Effector memory CD4-positive, alpha-beta T cell (primary cell): Measurements from ENCODE around the gene ZFHX2.
"Not testable (repeated sequence)": the region's sequence is repeated elsewhere in the genome, so short reads cannot be mapped to it uniquely, and the experiment has no call there.

Experiments used
- DNase-seq, 3 donors: peaks; one replicate each; pipeline ENCODE4 v3.0.0-alpha.2; 2020
- H3K27ac ChIP-seq: 2 replicates; pipeline ENCODE4 v1.7.0; 2013; ENCODE audit warnings: mild to moderate bottlenecking, low read length, moderate library complexity; ENCODE audit not compliant: insufficient read depth, poor library complexity, severe bottlenecking
- H3K27me3 ChIP-seq: replicated peaks from 2 replicates; pipeline ENCODE4 v1.7.0; 2013; ENCODE audit warnings: mild to moderate bottlenecking, low read length; ENCODE audit not compliant: insufficient read depth, control insufficient read depth, poor library complexity, severe bottlenecking
- H3K36me3 ChIP-seq: 2 replicates; pipeline ENCODE4 v1.7.0; 2013; ENCODE audit warnings: mild to moderate bottlenecking, low read length, moderate library complexity; ENCODE audit not compliant: control insufficient read depth, insufficient read depth
- H3K4me1 ChIP-seq: 2 replicates; pipeline ENCODE4 v1.7.0; 2013; ENCODE audit warnings: low read length, mild to moderate bottlenecking; ENCODE audit not compliant: control insufficient read depth, insufficient read depth, poor library complexity, severe bottlenecking
- H3K4me3 ChIP-seq: 2 replicates; pipeline ENCODE4 v1.7.0; 2013; ENCODE audit warnings: low read length, low read depth, mild to moderate bottlenecking; ENCODE audit not compliant: insufficient read depth, poor library complexity, severe bottlenecking
- H3K9me3 ChIP-seq: 2 replicates; pipeline ENCODE4 v1.7.0; 2013; ENCODE audit warnings: mild to moderate bottlenecking, low read length, moderate library complexity; ENCODE audit not compliant: control insufficient read depth

ZFHX2 gene

DNA sequence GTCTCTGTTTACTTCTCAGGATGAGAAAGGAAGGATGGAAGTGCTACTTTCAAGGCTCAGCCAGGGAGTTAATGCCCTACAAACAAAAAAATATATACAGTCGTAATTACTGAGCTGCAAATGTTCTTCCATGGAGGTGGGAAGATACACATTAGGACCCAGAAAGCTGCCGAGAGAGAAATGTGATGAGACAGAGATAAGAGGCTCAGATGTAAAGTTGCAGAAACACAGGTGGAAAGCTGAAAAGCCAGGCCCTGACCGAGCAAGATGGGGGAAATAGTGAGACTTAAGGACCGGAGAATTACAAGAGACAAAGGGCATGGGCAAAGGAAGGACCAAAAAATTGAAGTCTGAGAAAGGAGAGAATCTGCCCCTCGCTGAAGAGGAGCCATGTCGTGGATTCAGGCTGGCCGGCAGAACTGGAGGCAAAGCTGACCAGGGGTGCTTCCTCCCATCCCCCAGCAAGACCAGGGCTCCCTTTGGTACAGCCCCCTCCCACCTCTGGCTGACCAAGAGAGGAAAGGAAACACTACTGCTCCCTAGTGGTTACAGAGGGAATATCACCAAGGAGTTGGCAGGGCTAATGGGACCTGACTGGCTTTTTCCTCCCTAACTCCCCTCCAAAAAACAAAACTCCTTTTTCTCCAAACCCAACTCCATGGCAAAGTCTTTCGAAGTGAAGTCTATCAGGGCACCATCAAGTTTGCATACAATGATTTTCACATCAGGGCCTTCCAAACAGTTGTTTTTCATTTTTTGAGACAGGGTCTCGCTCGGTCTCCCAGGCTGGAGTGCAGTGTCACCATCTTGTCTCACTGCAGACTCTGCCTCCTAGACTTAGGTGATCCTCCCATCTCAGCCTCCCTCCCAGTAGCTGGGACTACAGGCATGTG, 12.1 kb downstream of the ZFHX2 start:
- no peaks in the 10 kb centered on the region for H3K9me3 ChIP-seq
- no peaks in the 10 kb centered on the region for H3K36me3 ChIP-seq
- no peak for DNase-seq
- H3K27ac ChIP-seq = no peak overlapping the region
- H3K27me3 ChIP-seq = no peaks in the 10 kb centered on the region
- H3K4me3 ChIP-seq = no peak overlapping the region
- no peaks in the 10 kb centered on the region for H3K4me1 ChIP-seq

DNA sequence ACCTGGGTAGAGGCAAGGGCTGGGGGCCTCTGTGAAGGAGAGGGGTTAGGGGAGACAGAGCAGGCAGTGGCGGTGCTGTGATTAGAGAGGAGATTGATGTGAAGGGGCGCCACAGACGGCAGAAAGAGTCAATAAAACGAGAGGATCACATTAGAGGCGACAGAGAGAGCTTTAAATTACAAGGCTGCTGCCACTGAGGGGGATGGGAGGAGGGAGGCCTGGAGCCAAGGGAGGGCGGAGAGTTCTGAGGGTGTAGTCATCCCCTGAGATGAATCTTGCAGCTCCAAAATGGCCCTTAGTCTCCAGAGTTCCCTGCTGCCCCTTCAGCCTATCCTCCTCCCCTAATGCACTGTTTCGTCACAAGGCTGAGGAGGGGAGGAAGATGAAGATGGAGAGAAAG, 12.8 kb downstream of the ZFHX2 start:
- no peak overlapping the region for H3K27ac ChIP-seq
- no peak for DNase-seq
- H3K9me3 ChIP-seq = no peaks in the 10 kb centered on the region
- H3K36me3 ChIP-seq = no peaks in the 10 kb centered on the region
- no peaks in the 10 kb centered on the region for H3K4me1 ChIP-seq
- H3K4me3 ChIP-seq = no peak overlapping the region
- no peaks in the 10 kb centered on the region for H3K27me3 ChIP-seq

- H3K4me3 ChIP-seq = no peak overlapping the region
- no peak for DNase-seq
- H3K27me3 ChIP-seq = no peaks in the 10 kb centered on the region
- H3K4me1 ChIP-seq = no peaks in the 10 kb centered on the region
- H3K9me3 ChIP-seq = no peaks in the 10 kb centered on the region
- H3K36me3 ChIP-seq = no peaks in the 10 kb centered on the region
- no peak overlapping the region for H3K27ac ChIP-seq
Observed at GRCh38 chr14:23538050-23538718, 13.4 kb downstream of the ZFHX2 start.

DNA sequence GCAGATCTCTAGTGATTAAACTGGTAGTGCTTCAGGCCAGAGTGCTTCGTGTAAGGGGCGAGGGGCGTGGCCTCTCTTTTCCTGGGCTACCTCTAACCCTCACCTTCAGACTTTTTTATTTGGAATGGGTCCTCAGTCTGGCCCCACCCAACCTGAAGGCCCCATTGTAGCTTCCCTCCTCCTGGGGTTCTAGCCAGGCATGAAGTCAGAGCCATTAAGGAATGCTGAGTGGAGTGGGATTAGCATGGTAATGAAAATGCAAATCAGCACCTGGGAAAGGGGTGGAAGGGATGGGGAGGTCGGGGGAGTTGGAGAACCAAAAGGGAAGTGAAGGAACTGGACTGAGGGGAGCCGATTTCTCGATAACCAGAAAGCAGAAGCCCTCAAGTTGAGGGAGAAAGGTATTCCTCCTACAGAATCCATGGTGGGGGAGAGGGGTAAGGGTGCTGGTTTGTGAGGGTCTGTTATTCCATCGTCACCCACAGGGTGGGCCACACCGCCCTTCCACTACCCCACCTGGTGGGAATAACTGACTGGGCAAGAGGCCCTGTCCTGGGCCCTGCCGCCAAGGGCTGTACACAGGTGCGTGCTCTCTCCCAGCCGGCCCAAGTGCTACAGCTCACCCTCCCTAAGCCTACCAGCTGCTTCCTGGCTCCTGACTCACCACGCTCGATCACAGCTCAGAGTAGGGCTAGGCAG, 14.1 kb downstream of the ZFHX2 start:
- H3K4me3 ChIP-seq = no peak overlapping the region
- H3K27ac ChIP-seq = no peak overlapping the region
- no peaks in the 10 kb centered on the region for H3K36me3 ChIP-seq
- H3K4me1 ChIP-seq = no peaks in the 10 kb centered on the region
- DNase-seq = no peak
- no peaks in the 10 kb centered on the region for H3K27me3 ChIP-seq
- no peaks in the 10 kb centered on the region for H3K9me3 ChIP-seq

GRCh38 chr14:23536906-23537305, 14.7 kb downstream of the ZFHX2 start:
- not testable (repeated sequence) for DNase-seq, H3K4me3 ChIP-seq, H3K36me3 ChIP-seq, H3K4me1 ChIP-seq, H3K9me3 ChIP-seq, H3K27ac ChIP-seq, H3K27me3 ChIP-seq

GRCh38 chr14:23536494-23536893, 15.1 kb downstream of the ZFHX2 start:
- H3K4me3 ChIP-seq = no peak overlapping the region
- no peak overlapping the region for H3K27ac ChIP-seq
- no peaks in the 10 kb centered on the region for H3K9me3 ChIP-seq
- H3K36me3 ChIP-seq = no peaks in the 10 kb centered on the region
- DNase-seq = no peak
- no peaks in the 10 kb centered on the region for H3K4me1 ChIP-seq
- H3K27me3 ChIP-seq = no peaks in the 10 kb centered on the region

- Histone ChIP-seq H3K4me3 (no peak overlapping the region), H3K27me3 (no peaks in the 10 kb centered on the region), H3K36me3 (no peaks in the 10 kb centered on the region), H3K9me3 (no peaks in the 10 kb centered on the region), H3K27ac (no peak overlapping the region), H3K4me1 (no peaks in the 10 kb centered on the region)
- DNase-seq = no peak
Observed at GRCh38 chr14:23535943-23536342, 15.6 kb downstream of the ZFHX2 start.

DNA sequence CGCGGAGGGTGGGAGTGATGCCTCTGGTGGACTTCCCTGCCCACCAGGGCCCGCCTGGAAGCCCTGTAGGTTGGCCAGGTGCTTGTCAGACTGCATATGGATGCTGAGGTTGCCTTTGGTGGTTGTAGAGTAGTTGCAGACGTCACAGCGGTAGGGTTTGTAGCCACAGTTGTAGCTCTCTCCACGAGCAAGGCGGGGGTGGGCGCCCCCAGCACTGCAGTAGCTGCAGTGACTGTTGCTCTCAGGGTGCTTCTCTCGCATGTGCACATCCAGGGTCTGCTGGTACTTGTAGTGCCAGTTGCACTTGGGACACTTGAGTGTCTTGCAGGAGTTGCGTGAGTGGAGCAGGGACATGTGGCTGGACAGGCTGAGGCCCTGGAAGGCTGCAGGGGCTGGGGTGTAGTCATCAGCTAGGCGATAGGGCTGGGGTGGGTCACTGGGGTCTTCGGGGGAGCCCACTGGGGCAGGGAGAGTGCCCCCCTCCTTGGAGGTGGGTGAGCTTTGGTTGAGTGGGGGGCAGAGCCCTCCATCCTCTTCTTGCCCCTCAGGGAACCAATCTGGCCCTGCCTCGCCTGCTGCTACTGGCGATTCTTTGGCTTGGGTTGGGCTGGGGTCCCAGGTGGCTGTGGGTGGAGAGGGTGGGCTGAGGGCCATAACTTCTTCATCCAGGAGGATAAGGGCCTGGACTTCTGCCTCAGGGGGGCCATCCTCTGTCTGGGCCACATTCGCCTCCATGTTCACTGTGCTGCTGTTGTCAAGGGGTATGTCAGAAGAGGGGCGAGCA, 17.7 kb downstream of the ZFHX2 start:
- no peak for DNase-seq
- Histone ChIP-seq H3K4me3 (no peak overlapping the region), H3K27ac (no peak overlapping the region), H3K36me3 (no peaks in the 10 kb centered on the region), H3K27me3 (no peaks in the 10 kb centered on the region), H3K4me1 (no peaks in the 10 kb centered on the region), H3K9me3 (no peaks in the 10 kb centered on the region)

DNA sequence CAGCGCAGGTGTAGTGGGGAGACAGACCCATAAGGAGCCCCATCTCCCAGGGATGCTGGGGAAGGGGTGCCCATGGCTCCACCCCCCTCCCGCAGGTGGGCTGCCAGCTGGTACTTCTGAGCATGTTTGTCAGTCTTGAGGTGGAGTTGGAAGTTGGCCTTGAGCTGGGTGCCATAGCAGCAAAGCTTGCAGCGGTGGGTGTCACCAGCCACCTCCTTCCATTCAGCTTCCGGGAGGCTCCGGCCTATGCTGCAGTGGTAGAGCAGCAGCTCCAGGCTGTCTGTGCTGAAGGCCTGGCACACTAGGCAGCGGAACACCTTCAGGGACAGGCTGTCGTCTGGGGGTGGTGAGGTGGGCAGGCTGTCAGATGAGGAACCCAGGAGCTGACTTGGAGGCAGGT, 18.9 kb downstream of the ZFHX2 start:
- Histone ChIP-seq H3K27me3 (no peaks in the 10 kb centered on the region), H3K36me3 (no peaks in the 10 kb centered on the region), H3K9me3 (no peaks in the 10 kb centered on the region), H3K27ac (no peak overlapping the region), H3K4me3 (no peak overlapping the region), H3K4me1 (no peaks in the 10 kb centered on the region)
- DNase-seq = no peak
